Measurements from ENCODE around the gene CAND2. TPM values are rescaled to one million over a fixed set of nuclear protein-coding genes. Genes with fewer than 3 reads are reported as not detected.
A peak's percentile ranks its signal among the peaks of the same experiment; 100 is the strongest.

CAND2 gene
- total and polyA plus RNA-seq, 4 experiments from 2014 or later: 1.9 to 2.3 (median 2.2) TPM

DNA sequence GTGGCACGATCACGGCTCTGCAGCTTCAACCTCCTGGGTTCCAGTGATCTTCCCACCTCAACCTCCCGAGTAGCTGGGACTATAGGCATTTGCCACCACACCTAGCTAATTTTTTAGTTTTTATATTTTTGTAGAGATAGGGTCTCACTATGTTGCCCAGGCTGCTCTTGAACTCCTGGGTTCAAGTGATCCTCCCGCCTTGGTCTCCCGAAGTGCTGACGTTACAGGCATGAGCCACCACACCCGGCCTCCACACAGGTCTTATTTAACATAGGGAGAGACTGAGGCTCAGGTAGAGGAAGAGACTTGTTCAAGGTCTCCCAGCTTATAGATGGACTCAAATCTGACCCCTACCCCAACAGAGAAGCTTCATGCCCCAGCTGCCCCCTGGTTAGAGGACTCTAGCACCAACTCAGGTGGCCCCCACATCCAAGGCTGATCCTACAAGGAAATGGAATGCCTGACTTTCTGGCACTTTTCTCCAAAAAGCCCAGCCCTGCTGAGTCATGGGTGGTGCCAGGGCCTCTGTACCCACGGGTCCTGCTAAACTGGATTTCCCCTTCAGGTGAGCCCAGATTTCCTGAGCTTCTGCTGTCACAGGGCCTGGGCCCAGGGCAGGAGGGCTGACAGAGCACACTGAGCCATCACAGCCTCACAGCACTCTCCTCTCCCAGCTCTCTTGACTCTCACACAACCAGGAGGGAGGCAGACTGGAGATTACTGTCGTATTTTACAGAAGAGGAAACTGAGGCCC, 43.0 kb upstream of the CAND2 start:
- Histone ChIP-seq H3K4me3 (ENCODE audit: low read length in 2 of 2) (no peak overlapping the region), H3K9me3 (ENCODE audit: control insufficient read depth in 1 of 2, low read length in 2 of 2) (no peaks in the 10 kb centered on the region), H3K36me3 (ENCODE audit: insufficient read depth, low read length) (no peaks in the 10 kb centered on the region), H3K27me3 (ENCODE audit: insufficient read depth, low read length) (no peaks in the 10 kb centered on the region), H3K4me1 (ENCODE audit: insufficient read depth, low read length) (peaks cover 3% of the 10 kb centered on the region), H3K27ac (ENCODE audit: low read depth, low read length) (no peak overlapping the region)
- intact Hi-C loops (cut with micrococcal nuclease): no loop called here
- DNase-seq: no peak
- peaks cover 2 to 3% of the 10 kb centered on the region in 2 donors for H3K27me3 Mint-ChIP-seq
- CTCF ChIA-PET (ENCODE audit: partially characterized antibody): no interaction called here
- no peak overlapping the region for H3K27ac Mint-ChIP-seq
- no peaks in the 10 kb centered on the region for H3K36me3 Mint-ChIP-seq
- POLR2A ChIA-PET (ENCODE audit: partially characterized antibody): no interaction called here
- peaks cover 5 to 7% (median 6%) of the 10 kb centered on the region in 4 donors for H3K4me1 Mint-ChIP-seq
- H3K9me3 Mint-ChIP-seq: peaks cover 0 to 2% (median 0%) of the 10 kb centered on the region in 8 donors
- no peak overlapping the region for H3K4me3 Mint-ChIP-seq

- H3K9me3 Mint-ChIP-seq: peaks cover 0 to 2% (median 0%) of the 10 kb centered on the region in 8 donors
- no peak for DNase-seq
- intact Hi-C loops (cut with micrococcal nuclease): no loop called here
- no peak overlapping the region for H3K4me3 ChIP-seq (ENCODE audit: low read length in 2 of 2)
- H3K27me3 Mint-ChIP-seq: peaks cover 2 to 5% of the 10 kb centered on the region in 2 donors
- no peak overlapping the region for H3K4me3 Mint-ChIP-seq
- ChIA-PET POLR2A (ENCODE audit: partially characterized antibody) (no interaction called here), CTCF (ENCODE audit: partially characterized antibody) (no interaction called here)
- no peaks in the 10 kb centered on the region for H3K36me3 ChIP-seq (ENCODE audit: insufficient read depth, low read length)
- peaks cover 5 to 7% (median 6%) of the 10 kb centered on the region in 4 donors for H3K4me1 Mint-ChIP-seq
- no peaks in the 10 kb centered on the region for H3K9me3 ChIP-seq (ENCODE audit: control insufficient read depth in 1 of 2, low read length in 2 of 2)
- peaks cover 3% of the 10 kb centered on the region for H3K4me1 ChIP-seq (ENCODE audit: insufficient read depth, low read length)
- no peak overlapping the region for H3K27ac ChIP-seq (ENCODE audit: low read depth, low read length)
- H3K27ac Mint-ChIP-seq: no peak overlapping the region
- H3K36me3 Mint-ChIP-seq: no peaks in the 10 kb centered on the region
- H3K27me3 ChIP-seq (ENCODE audit: insufficient read depth, low read length): no peaks in the 10 kb centered on the region
Observed at GRCh38 chr3:12754313-12754712, 42.2 kb upstream of the CAND2 start.

DNA sequence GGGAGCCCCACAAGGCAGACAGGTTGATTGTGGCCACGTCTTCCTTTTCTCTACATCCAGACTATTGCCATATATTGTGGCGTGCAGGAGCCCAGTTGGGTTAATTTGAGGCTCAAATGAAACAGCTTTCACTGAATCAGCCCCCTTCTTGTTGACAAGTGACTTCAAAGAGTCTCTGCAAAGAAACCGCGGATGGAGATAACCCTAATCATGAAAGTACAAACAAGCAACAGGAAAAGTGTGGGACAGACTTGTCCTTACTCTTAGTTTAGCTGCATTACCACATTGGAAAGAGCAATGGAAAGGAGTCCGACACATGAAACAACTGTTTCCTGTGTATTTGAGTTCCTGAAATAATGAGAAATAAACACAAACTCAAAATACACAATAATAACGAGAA, 40.7 kb upstream of the CAND2 start:
- no peak overlapping the region for H3K4me3 ChIP-seq (ENCODE audit: low read length in 2 of 2)
- peaks cover 0 to 2% (median 0%) of the 10 kb centered on the region in 8 donors for H3K9me3 Mint-ChIP-seq
- H3K4me1 ChIP-seq (ENCODE audit: insufficient read depth, low read length): peaks cover 3% of the 10 kb centered on the region
- H3K27ac ChIP-seq (ENCODE audit: low read depth, low read length): no peak overlapping the region
- intact Hi-C loops (cut with micrococcal nuclease): no loop called here
- no peak for DNase-seq
- H3K36me3 ChIP-seq (ENCODE audit: insufficient read depth, low read length): no peaks in the 10 kb centered on the region
- H3K27ac Mint-ChIP-seq: no peak overlapping the region
- ChIA-PET POLR2A (ENCODE audit: partially characterized antibody) (no interaction called here), CTCF (ENCODE audit: partially characterized antibody) (no interaction called here)
- peaks cover 5 to 7% (median 6%) of the 10 kb centered on the region in 4 donors for H3K4me1 Mint-ChIP-seq
- no peaks in the 10 kb centered on the region for H3K9me3 ChIP-seq (ENCODE audit: control insufficient read depth in 1 of 2, low read length in 2 of 2)
- H3K36me3 Mint-ChIP-seq: no peaks in the 10 kb centered on the region
- H3K27me3 ChIP-seq (ENCODE audit: insufficient read depth, low read length): no peaks in the 10 kb centered on the region
- peak overlapping the region in 2 of 8 donors; percentile 10 to 55 for H3K4me3 Mint-ChIP-seq
- peaks cover 3 to 5% of the 10 kb centered on the region in 2 donors for H3K27me3 Mint-ChIP-seq

GRCh38 chr3:12756175-12756574, 40.3 kb upstream of the CAND2 start:
- H3K4me3 Mint-ChIP-seq: no peak overlapping the region
- Histone ChIP-seq H3K4me1 (ENCODE audit: insufficient read depth, low read length) (peaks cover 3% of the 10 kb centered on the region), H3K4me3 (ENCODE audit: low read length in 2 of 2) (no peak overlapping the region), H3K27me3 (ENCODE audit: insufficient read depth, low read length) (no peaks in the 10 kb centered on the region), H3K27ac (ENCODE audit: low read depth, low read length) (no peak overlapping the region), H3K9me3 (ENCODE audit: control insufficient read depth in 1 of 2, low read length in 2 of 2) (no peaks in the 10 kb centered on the region), H3K36me3 (ENCODE audit: insufficient read depth, low read length) (no peaks in the 10 kb centered on the region)
- H3K9me3 Mint-ChIP-seq: peaks cover 0 to 2% (median 0%) of the 10 kb centered on the region in 8 donors
- intact Hi-C loops (cut with micrococcal nuclease): no loop called here
- H3K27ac Mint-ChIP-seq: no peak overlapping the region
- no peak for DNase-seq
- H3K4me1 Mint-ChIP-seq: peaks cover 5 to 7% (median 6%) of the 10 kb centered on the region in 4 donors
- ChIA-PET CTCF (ENCODE audit: partially characterized antibody) (no interaction called here), POLR2A (ENCODE audit: partially characterized antibody) (no interaction called here)
- H3K36me3 Mint-ChIP-seq: no peaks in the 10 kb centered on the region
- H3K27me3 Mint-ChIP-seq: peaks cover 5% of the 10 kb centered on the region in 2 donors

DNA sequence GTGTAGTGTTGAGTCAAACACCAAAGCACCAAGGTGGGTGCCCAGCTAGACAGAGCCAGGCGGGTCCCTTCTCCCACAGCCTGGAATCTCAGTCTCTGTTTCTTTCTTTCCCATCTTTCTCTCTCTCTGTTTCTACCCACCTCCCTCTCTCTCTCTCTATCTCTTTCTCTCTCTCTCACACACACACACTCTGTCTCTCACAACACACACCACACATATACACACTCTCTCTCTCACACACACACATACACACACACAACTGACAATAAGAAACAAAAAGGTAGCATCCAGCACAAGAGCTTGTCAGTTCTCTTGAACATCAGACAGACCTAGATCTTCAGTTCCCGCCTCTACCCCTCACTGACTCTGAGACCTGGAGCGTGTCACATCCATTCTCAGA, 39.8 kb upstream of the CAND2 start:
- Histone ChIP-seq H3K27ac (ENCODE audit: low read depth, low read length) (no peak overlapping the region), H3K4me3 (ENCODE audit: low read length in 2 of 2) (no peak overlapping the region), H3K4me1 (ENCODE audit: insufficient read depth, low read length) (peaks cover 3% of the 10 kb centered on the region), H3K36me3 (ENCODE audit: insufficient read depth, low read length) (no peaks in the 10 kb centered on the region), H3K9me3 (ENCODE audit: control insufficient read depth in 1 of 2, low read length in 2 of 2) (no peaks in the 10 kb centered on the region), H3K27me3 (ENCODE audit: insufficient read depth, low read length) (no peaks in the 10 kb centered on the region)
- intact Hi-C loops (cut with micrococcal nuclease): no loop called here
- Mint-ChIP-seq H3K9me3 (peaks cover 0 to 2% (median 0%) of the 10 kb centered on the region in 8 donors), H3K4me1 (peaks cover 5 to 7% (median 6%) of the 10 kb centered on the region in 4 donors), H3K4me3 (no peak overlapping the region), H3K27ac (no peak overlapping the region), H3K27me3 (peaks cover 5 to 7% of the 10 kb centered on the region in 2 donors), H3K36me3 (no peaks in the 10 kb centered on the region)
- POLR2A ChIA-PET (ENCODE audit: partially characterized antibody): no interaction called here
- DNase-seq: no peak
- CTCF ChIA-PET (ENCODE audit: partially characterized antibody): no interaction called here

GRCh38 chr3:12758025-12758781, 38.3 kb upstream of the CAND2 start:
- Mint-ChIP-seq H3K27me3 (peaks cover 5 to 7% of the 10 kb centered on the region in 2 donors), H3K4me3 (no peak overlapping the region), H3K27ac (peak overlapping the region in 1 of 7 donors; percentile 84), H3K9me3 (no peaks in the 10 kb centered on the region), H3K36me3 (no peaks in the 10 kb centered on the region), H3K4me1 (peaks cover 5 to 7% (median 6%) of the 10 kb centered on the region in 4 donors)
- ChIA-PET POLR2A (ENCODE audit: partially characterized antibody) (no interaction called here), CTCF (ENCODE audit: partially characterized antibody) (no interaction called here)
- Histone ChIP-seq H3K4me1 (ENCODE audit: insufficient read depth, low read length) (peaks cover 3% of the 10 kb centered on the region), H3K27me3 (ENCODE audit: insufficient read depth, low read length) (no peaks in the 10 kb centered on the region), H3K9me3 (ENCODE audit: control insufficient read depth in 1 of 2, low read length in 2 of 2) (no peaks in the 10 kb centered on the region), H3K4me3 (ENCODE audit: low read length in 2 of 2) (no peak overlapping the region), H3K36me3 (ENCODE audit: insufficient read depth, low read length) (no peaks in the 10 kb centered on the region), H3K27ac (ENCODE audit: low read depth, low read length) (no peak overlapping the region)
- intact Hi-C loops (cut with micrococcal nuclease): no loop called here
- DNase-seq: no peak

DNA sequence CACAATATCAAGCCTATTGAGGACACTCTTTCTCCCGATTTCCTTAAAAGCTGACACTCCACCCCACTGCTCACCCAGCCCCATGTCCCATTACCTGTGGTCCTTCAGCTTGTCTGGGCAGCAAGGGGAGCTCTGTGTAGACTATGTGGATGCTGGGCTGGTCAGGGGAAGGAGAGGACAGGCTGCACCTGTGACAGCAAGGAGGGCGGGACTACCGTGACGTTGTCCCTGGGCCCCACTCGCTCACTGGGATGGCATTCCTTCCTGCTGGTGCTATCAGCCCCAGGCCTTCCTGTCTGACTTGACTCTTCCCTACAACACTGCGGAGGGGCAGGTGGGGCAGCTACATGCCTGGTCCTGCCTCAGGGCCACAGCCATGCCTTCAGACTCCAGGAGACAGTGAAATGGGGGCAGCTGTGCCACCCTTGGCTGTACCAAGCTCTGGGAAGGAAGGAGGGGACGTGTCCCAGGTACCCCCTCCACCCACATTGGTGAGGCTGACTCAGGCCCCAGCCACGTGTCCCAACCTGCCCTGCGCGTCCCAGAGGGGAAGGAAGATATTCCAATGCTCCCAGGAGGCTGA, 37.3 kb upstream of the CAND2 start, which contains the start of gene TMEM40:
TMEM40 (minus strand) TSS at position 163 of the 583 bp plus-strand sequence. CDS start 9,427 bp downstream, outside the sequence.
- Mint-ChIP-seq H3K36me3 (no peaks in the 10 kb centered on the region), H3K4me1 (peaks cover 5 to 7% (median 6%) of the 10 kb centered on the region in 4 donors), H3K27ac (peak within 1 kb of the TSS in 2 of 7 donors; percentile 38 to 84), H3K27me3 (peaks cover 5 to 7% of the 10 kb centered on the region in 2 donors), H3K9me3 (no peaks in the 10 kb centered on the region), H3K4me3 (no peak within 1 kb of the TSS)
- no peaks in the 10 kb centered on the region for H3K27me3 ChIP-seq (ENCODE audit: insufficient read depth, low read length)
- H3K9me3 ChIP-seq (ENCODE audit: control insufficient read depth in 1 of 2, low read length in 2 of 2): no peaks in the 10 kb centered on the region
- H3K4me3 ChIP-seq (ENCODE audit: low read length in 2 of 2): no peak within 1 kb of the TSS
- peaks cover 3% of the 10 kb centered on the region for H3K4me1 ChIP-seq (ENCODE audit: insufficient read depth, low read length)
- POLR2A ChIA-PET (ENCODE audit: partially characterized antibody): no interaction called here
- CTCF ChIA-PET (ENCODE audit: partially characterized antibody): no interaction called here
- no peaks in the 10 kb centered on the region for H3K36me3 ChIP-seq (ENCODE audit: insufficient read depth, low read length)
- no peak within 1 kb of the TSS for H3K27ac ChIP-seq (ENCODE audit: low read depth, low read length)
- no peak for DNase-seq
- intact Hi-C loops (cut with micrococcal nuclease): no loop called here
